Amniotic stem cell (primary cell): Measurements from ENCODE around the gene ZNF302.
"Not testable (repeated sequence)": the region's sequence is repeated elsewhere in the genome, so short reads cannot be mapped to it uniquely, and the experiment has no call there.

Source experiments
- DNase-seq: peaks from one replicate; lab custom pipeline; 2025; lab: John Stamatoyannopoulos, UW

ZNF302 gene

DNA sequence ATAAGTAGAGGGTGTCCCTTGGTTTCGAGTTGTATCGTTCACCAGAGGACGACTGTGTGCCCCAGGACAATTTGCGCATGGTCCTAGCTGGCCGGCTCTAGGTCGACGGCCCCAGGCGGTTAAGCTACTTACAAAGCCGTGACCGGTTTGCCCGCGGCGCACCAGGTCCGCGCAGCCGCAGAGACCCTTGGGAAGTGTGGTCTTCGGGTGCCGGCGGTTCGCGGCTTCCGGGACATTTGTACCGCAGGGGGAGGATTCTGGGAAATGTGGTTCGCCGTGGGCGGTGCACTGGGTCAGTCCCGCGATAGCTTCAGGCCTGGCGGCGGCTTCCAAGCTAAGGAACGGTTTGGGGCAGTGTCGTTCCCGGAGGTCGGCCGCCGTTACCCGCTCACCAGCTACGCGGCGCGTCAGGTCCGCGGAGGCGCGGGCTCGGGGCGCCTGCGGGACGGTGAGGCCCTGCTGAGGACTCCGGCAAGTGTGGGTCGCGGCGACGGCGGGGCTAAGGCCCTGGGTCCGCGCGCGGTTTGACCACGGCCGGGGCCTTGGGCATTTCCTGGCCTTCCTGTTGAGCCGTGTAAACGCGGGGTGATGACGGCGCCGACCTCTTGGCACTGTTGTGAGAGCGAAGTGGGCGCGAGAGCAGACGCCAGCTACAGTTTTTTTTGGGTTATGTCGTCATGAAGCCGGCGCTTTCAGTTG, at the start of gene ZNF302:
Gene ZNF302, plus strand, starts transcription at position 293 of the 699 bp plus-strand sequence. CDS start 1,127 bp downstream, outside the sequence.
- peak; percentile 93 for DNase-seq

DNA sequence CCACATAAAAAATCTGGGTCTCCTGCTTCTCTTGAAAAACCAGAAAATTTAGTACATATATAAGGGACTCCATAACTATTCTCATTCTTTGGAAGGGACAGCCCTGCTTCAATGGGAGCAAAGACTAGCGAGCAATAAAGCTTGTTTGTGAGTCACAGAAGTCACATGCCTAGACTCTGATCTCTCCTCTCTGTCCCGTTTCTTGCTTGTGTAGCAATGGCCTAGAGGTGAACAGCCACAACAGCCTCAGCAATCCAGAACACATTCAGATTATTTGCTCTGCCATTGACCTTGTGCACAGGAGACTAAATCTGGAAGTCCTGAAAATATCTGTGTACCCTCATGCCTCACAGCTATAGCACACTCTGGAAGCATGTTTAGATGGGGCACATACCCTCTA, 43.7 kb upstream of the ZNF302 start:
- DNase-seq = no peak

DNA sequence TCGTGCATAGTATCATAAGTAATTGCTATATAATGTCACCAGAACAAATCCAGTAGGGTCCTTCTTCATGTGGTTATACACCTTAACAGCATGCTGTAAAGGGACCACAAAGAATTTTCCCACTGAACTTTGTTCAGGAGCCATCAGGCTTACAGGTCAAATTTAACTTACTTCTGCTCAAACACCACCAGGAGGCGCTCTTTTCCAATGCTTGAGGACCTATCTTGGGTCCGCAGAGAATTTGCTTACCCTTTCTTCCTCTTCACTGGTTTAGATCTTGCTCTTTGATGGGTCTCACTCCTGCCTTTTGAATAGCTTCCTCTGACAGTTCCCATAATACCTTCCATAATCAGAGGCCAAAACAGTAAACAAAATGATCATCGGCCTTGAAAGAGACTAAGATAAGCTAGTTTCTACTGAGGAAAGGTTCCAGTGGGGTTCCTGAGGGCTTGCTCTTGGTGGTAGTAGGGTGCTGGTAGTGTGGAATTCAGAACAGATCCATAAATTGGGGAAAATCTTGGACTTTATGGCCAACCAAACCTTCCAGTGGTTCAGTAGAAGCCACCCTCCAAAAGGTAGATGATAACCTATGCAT, 37.9 kb upstream of the ZNF302 start:
- peak; percentile 48 for DNase-seq

DNA sequence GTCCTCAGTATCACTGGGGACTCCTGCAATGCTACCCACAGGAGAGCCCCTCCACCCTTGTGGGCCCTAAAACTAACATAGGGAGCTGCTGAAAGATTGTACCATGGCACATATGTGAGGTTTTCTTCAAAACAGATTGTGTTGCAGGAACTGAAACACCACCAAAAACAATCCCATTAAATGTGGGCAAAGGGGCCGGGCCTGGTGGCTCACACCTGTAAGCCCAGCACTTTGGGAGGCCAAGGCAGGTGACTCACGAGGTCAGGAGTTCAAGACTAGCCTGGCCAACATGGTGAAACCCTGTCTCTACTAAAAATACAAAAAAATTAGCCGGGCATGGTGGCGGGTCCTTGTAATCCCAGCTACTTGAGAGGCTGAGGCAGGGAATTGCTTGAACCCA, 35.2 kb upstream of the ZNF302 start:
- DNase-seq = no peak

DNA sequence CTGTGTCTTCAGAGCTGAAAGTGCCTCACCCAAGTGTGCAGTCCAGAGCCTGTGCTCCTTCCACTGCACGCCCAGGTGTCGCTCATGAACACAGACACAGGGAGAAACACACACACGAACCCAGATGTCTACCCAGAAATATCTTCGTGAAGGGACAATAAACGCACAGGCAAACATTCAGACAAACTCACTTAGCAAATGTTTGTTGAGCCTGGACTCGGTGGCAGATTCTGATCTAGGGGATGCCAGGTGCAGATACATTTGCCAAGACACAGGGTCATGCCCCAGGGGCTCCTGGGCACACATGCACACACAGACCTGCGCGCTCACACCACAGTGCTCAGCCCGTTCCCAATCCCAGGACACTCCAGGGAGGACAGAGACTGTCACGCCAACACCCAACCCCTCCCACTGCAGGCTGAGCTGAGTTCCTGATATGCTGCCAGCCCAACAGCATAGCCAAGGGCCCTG, 32.5 kb upstream of the ZNF302 start:
- DNase-seq = no peak

DNA sequence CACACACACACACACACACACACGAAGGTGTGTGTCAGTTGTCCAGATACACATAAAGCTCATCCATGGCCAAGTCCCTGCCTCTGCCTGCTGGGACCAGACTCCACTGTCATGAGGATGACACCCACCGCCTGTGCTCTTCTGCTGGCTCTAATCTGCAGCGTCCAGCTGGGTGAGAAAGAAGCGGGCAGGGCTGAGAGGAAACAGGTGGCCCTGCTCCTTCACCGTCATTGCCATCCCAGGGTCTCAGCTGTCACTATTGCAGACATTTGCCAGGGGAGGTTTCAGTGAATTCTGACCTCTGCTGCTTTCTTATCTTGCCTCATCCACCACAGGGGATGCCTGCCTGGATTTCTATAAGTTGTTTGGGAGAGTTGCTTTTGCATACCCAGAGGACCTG, 31.9 kb upstream of the ZNF302 start:
- no peak for DNase-seq

DNA sequence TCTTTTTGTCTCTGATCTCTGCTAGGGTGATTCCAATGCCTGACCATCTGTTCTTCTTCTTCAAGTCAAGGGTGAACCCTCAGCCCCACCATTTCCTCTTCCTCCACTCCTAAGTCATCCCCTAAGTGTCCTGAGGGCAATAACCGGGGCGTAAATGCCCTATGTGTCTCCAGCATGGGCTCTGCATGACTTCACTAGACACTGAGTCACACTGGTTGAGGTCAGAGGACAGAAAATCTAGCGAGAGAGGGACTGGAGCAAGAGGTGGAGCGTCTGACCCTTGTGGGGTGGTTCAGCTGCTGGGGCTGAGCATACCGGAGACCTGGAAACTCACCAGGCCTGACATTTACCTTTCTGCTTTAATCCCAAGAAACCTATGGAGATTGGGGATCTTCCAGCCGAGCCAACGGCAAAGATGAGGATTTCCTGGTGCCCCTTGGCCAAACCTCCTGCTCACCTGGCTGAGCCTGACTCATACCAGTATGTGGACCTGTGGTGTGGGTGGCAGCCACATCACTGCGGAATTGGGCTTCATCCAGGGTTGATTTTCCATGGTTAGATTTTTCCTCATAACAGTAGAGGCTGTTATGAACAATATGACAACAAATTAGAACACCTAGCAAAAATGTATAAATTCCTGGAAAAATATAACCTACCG, 27.5 kb upstream of the ZNF302 start:
- DNase-seq = no peak

DNA sequence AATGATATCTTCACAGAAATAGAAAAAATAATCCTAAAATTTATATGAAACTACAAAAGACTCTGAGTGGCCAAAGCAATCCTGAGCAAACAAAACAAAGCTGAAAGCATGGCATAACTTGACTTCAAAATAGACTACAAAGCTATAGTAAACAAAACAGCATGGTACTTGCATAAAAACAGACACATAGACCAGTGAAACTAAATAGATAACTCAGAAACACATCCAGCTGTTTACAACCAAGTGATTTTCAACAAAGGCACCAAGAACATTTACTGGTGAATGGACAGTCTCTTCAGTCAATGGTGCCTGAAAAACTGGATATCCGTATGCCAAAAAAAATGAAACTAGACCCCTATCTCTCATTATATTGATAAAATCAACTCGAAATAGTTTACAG, 25.7 kb upstream of the ZNF302 start:
- no peak for DNase-seq

DNA sequence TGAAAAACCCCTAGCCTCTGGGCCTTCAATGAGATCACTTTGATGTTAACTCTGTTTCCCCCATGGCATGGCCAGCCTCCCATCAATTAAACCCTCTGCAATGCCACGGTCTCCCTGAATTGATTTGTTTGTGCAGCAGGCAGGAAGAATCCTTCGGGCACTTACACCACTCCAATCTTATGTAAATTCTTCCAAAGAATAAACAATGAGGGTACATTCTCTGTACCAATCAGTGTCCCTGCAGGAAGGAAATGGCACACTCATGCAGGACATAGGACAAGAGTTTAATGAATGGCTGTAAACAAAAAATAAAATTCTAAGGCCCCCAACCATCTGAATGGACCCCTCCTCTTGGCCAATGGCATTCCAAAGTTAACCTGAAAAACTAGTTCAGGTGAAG, 22.7 kb upstream of the ZNF302 start:
- no peak for DNase-seq

DNA sequence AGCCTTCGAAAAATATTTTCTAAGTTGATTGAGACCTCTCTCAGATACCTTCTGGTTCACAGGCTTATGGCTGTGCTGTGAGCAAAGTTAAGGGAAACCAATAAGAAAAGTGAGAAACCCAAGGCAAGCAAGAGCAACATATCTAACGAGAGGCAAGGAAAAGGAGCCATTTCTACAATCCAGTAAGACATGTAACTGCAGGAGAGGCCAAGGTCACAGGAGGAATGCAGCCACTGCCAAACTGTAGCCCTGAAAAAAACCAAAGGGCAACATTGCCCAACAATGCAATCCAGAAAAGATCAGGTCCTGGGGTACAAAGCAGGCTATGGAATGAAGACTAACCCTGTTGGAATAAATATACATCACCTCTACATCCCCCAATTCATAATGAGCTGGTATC, 21.8 kb upstream of the ZNF302 start:
- no peak for DNase-seq

DNA sequence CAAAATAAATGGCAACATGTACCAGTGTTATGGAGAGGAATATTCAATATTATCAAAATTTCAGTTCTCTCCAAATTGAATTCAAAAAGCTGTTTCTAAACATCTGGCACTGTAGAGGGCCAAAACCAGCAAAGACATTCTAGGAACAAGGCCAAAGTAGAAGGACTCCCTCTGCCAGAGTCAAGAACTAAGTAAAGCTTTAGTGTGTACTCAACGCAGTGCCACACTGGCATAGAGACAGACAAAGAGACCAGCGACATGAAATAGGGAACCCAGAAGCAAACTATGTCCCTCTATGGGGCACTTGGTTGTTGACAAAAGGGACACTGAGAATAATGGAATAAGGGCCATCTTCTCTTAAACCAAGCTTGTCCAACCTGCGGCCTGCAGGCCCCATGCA, 16.1 kb upstream of the ZNF302 start:
- no peak for DNase-seq

DNA sequence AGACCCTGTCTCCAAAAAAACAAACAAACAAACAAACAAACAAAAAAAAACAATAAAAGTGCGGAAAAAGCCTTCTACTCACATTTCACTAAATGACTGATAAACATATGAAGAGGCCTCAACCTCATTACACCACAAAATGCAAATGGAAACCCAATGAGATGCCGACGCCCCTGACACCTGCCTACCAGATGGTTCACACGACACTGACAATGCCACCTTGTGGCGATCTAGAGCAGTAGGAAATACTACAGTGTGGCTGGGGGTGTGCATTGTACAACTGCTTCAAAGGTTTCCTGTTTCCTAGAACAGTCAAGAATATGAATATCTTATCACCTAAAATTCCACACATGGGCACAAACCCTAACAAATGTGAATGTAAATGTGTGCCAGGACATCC, 14.6 kb upstream of the ZNF302 start:
- DNase-seq = no peak

DNA sequence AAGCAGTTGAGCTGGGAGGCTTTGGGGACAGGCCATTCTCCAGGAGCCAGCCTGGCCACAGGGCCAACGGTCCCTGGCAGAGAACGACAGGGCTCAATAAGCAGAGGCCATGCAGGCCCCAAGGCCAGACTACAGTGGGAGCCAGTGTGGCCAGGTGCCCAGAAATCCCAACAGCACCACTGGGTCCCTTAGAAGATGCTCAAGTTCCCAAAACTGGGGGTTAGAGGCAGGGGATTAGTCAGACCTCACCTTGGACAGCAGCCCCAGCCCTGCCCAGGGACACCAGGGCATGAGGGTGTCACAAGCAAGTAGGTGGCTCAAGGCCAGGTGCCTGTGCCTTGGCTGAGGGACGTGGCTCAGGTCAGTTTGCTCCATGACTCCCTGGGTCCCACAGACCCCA, 13.3 kb upstream of the ZNF302 start:
- no peak for DNase-seq

DNA sequence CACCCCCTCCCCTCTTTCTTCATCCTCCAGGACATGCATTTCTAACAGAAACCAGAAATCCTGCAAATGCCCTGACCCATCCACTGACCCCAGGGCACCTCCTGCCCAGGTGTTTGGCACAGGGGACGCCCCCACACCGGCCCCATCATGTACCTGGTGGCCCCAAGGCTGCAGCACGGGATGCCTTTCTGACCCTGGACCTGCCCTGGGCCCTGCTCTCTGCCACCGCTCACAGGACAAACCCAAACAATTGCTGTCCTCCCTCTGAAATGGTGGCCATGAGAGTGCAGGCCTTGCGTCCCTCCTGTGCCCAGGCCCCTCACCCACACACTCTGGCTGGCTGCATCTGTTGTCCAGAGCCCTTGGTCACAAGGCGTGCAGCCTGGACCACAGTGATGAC, 12.6 kb upstream of the ZNF302 start:
- no peak for DNase-seq

DNA sequence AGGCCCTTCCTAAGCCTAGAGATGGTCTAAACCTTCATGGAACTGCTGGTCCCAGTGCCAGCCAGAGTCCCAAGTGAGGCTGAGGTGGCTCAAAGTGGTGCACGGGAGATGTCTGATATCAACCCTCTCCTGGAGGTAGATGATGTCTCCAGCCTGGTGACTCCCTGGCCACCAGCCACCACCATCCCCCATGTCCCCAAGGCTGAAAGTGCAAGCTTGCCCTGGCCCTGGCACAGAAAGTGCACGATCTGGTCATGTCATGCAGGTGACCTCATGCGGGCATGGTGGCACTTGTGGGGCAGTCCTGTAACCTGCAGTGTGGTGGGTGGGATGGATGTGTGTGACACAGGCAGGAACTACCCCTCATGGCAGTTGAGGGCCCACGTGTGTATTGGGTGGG, 12.2 kb upstream of the ZNF302 start:
- DNase-seq = not testable (repeated sequence)

DNA sequence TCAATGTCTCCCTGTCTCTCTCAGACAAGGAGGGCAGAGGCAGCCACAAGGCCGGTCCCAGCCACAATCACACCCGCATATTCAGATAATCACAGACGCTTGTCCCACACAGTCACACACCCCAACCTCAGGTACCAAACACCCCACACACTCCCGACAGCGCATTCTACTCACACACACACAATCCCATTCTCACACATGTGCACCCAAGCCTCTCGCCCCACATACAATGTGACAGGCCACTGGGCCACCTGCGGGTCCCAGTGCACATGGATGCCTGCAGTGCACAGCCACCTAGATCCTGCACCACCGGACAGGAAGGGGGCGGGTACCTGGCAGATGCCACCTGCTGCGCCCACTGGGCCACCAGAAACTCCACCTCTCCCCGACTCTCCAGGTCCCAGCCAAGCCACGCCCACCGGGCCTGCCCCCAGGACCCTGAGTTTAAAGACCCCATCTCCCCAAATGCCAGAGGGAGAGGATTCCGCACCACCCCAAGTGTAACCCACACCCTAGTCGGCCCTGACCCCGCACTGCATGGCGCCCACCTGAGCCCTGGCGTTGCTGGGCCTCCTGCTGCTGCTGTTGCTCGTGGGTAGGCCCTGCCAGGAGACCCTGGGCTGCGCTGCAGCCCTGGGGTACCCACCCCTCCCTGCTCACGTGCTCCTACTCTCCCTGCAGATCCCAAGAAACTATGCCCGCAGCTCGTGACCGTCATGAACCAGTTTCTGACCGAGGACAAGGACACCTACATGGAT, 11.1 kb upstream of the ZNF302 start:
- no peak for DNase-seq

DNA sequence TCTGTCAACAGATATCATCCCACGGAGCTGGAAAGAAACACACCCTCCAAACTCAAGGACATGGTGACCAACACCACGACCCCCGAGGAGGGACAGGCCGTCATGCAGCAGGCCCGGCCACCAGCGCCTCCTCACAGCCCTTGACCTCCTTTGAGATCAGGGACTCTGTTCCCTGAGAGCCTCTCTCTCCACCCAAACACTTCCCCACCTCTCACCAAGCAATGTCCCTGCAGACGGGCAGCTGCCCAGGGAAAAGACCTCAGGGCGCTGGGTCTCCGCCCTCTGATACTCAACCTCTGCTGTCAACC, 10.6 kb upstream of the ZNF302 start:
- DNase-seq = no peak

DNA sequence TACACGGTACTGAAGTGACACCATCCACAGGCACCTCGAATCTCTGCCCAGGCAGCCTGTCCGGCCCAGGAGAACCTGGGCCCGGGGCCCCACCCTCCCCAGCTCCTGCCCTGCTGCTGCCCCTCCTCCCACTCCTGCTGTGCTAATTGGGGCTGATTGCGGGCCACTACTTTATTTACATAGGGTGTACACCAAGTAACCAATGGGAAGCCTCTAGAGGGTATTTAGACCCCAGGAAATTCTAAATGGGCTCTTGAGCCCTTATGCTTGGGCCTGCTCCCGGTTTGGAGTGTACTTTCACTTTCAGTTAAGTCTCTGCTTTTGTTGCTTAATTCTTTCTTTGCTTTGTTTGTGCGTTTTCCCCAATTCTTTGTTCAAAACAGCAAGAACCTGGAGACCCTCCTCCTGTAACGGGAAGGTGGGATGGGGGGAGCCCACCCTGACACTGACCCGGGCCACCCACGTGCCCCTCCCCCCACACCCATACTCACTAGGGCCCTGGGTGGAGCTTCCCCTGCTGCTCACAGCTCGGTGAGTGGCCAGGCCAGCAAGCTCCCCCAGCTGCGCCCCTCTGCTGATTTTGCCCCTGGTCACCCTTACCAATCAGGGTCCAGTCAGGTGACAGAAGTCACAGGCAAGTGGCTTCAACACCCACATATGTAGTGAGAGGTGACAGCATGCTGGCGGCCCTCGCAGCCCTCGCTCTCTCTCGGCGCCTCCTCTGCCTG, 10.0 kb upstream of the ZNF302 start:
- no peak for DNase-seq

DNA sequence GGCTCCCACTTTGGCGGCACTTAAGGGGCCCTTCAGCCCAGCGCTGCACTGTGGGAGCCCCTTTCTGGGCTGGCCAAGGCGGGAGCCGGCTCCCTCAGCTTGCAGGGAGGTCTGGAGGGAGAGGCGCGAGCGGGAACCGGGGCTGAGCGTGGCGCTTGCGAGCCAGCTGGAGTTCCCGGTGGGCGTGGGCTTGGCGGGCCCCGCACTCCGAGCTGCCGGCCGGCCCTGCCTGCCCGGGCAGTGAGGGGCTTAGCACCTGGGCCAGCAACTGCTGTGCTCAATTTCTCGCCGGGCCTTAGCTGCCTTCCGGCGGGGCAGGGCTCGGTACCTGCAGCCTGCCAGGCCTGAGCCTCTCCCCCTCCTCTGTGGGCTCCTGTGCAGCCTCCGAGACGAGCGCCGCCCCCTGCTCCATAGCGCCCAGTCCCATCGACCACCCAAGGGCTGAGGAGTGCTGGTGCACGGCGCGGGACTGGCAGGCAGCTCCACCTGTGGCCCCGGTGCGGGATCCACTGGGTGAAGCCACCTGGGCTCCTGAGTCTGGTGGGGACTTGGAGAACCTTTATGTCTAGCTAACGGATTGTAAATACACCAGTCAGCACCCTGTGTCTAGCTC, 9.3 kb upstream of the ZNF302 start:
- DNase-seq = not testable (repeated sequence)

DNA sequence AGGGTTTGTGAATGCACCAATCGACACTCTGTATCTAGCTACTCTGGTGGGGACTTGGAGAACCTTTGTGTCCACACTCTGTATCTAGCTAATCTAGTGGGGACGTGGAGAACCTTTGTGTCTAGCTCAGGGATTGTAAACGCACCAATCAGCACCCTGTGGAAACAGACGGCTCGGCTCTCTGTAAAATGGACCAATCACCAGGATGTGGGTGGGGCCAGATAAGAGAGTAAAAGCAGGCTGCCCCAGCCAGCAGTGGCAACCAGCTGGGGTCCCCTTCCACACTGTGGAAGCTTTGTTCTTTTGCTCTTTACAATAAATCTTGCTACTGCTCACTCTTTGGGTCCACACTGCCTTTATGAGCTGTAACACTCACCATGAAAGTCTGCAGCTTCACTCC, 8.8 kb upstream of the ZNF302 start:
- DNase-seq = not testable (repeated sequence)

DNA sequence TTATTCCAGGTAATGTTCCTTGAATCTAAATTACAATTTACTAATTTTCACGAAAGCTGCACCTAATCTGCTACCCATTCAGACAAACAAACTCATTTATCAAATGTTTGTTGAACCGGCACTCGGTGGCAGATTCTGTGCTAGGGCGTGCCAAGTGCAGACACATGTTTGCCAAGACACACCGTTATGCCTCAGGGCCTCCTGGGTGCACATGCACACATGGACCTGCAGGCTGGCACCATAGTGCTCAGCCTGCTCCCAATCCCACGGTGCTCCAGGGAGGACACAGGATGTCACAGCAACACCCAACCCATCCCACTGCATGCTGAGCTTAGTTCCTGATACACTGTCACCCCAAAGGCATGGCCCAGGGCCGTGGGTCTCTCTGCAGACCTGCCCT, 8.2 kb upstream of the ZNF302 start:
- no peak for DNase-seq

DNA sequence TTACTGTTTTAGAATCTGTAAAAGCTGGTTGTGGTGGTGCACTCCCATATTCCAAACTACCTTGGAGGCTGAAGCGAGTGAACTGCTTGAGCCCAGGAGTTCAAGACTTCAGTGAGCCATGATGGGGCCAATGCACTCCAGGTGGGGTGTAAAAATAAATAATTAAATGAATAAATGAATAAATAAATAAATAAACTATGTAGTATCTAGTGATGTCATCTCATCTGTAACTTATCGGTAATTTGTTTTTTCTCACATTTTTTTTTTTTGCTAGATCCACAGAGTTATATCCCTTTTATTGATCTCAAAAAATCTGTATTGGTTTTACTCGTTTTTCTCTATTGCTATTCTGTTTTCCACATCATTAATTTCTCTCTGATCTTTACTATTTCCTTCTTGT, 5.5 kb upstream of the ZNF302 start:
- DNase-seq = no peak
